CD8-positive, alpha-beta memory T cell (primary cell): ENCODE data around the gene EIF4EBP2. TPM values are rescaled to one million over a fixed set of nuclear protein-coding genes. Genes with fewer than 3 reads are reported as not detected.
A peak's percentile ranks its signal among the peaks of the same experiment; 100 is the strongest.

Experiments used
- CTCF ChIA-PET: fragments of 350-600 bp; sonication (Branson Sonifier 250); formaldehyde crosslinking; loops from one replicate; lab custom pipeline; 2021; ENCODE audit warnings: antibody characterized with exemption; lab: Charles Lee
- POLR2A ChIA-PET: fragments of 350-600 bp; sonication (Branson Sonifier 250); formaldehyde crosslinking; loops from one replicate; lab custom pipeline; 2021; ENCODE audit warnings: antibody characterized with exemption; lab: Charles Lee
- DNase-seq, 5 donors: peaks; one replicate each; pipeline versions ENCODE4 v3.0.0 to v3.0.0-alpha.2; 2020 to 2022; ENCODE audit warnings: mixed read lengths in 1 of 5
- H3K27ac ChIP-seq: one replicate; pipeline ENCODE4 v1.7.0; 2013; ENCODE audit warnings: low read depth, mild to moderate bottlenecking, low read length, moderate library complexity
- H3K27me3 ChIP-seq: 2 replicates; pipeline ENCODE4 v1.7.0; 2013; ENCODE audit warnings: low read length, mild to moderate bottlenecking; ENCODE audit not compliant: insufficient read depth, poor library complexity, severe bottlenecking
- H3K36me3 ChIP-seq: 2 replicates; pipeline ENCODE4 v1.7.0; 2013; ENCODE audit warnings: mild to moderate bottlenecking, low read length, moderate library complexity; ENCODE audit not compliant: insufficient read depth
- H3K4me1 ChIP-seq: 2 replicates; pipeline ENCODE4 v1.7.0; 2013; ENCODE audit warnings: mild to moderate bottlenecking, low read length, moderate library complexity; ENCODE audit not compliant: insufficient read depth
- H3K4me3 ChIP-seq: 2 replicates; pipeline ENCODE4 v1.7.0; 2013; ENCODE audit warnings: mild to moderate bottlenecking, low read length
- H3K9me3 ChIP-seq: 2 replicates; pipeline ENCODE4 v1.7.0; 2013; ENCODE audit warnings: mild to moderate bottlenecking, low read length
- H3K27ac Mint-ChIP-seq, 8 donors: one replicate each; pipeline ENCODE4 v1.8.0; 2020 to 2021; ENCODE audit warnings: mixed read lengths in 8 of 8, mild to moderate bottlenecking in 6 of 8, inconsistent platforms in 3 of 8, moderate library complexity in 3 of 8
- H3K27me3 Mint-ChIP-seq, 2 donors: one replicate each; pipeline ENCODE4 v1.8.0; 2020 to 2021; ENCODE audit warnings: mixed read lengths in 2 of 2, mild to moderate bottlenecking in 1 of 2, moderate library complexity in 1 of 2
- H3K36me3 Mint-ChIP-seq, 3 donors: one replicate each; pipeline ENCODE4 v1.8.0; 2020 to 2021; ENCODE audit warnings: mixed read lengths in 3 of 3, inconsistent platforms in 1 of 3, mild to moderate bottlenecking in 1 of 3
- H3K4me1 Mint-ChIP-seq, 3 donors: one replicate each; pipeline ENCODE4 v1.8.0; 2020 to 2021; ENCODE audit warnings: mixed read lengths in 3 of 3, inconsistent platforms in 1 of 3, mild to moderate bottlenecking in 1 of 3
- H3K4me3 Mint-ChIP-seq, 7 donors: one replicate each; pipeline ENCODE4 v1.8.0; 2020 to 2021; ENCODE audit warnings: mixed read lengths in 7 of 7, mild to moderate bottlenecking in 6 of 7, moderate library complexity in 4 of 7, inconsistent platforms in 2 of 7
- H3K9me3 Mint-ChIP-seq, 5 donors: one replicate each; pipeline ENCODE4 v1.8.0; 2020 to 2022; ENCODE audit warnings: mixed read lengths in 5 of 5, mild to moderate bottlenecking in 3 of 5, moderate library complexity in 2 of 5, inconsistent platforms in 1 of 5
- polyA plus RNA-seq: library from polyadenylated mRNA; unstranded; fragments of 300-500 nt; fragmentation: Illumina TruSeq; gene quantifications from one replicate; pipeline ENCODE4 v1.2.3, GENCODE V29; 2021
- total RNA-seq, 2 experiments: library from RNA; stranded (reverse); gene quantifications; one replicate each; pipeline ENCODE4 v1.2.3, GENCODE V29; 2021

Gene EIF4EBP2
- total and polyA plus RNA-seq, 3 experiments from 2014 or later: 44.4 to 61.9 (median 45.8) TPM

GRCh38 chr10:70437721-70438120, 33.8 kb downstream of the EIF4EBP2 start:
- H3K4me3 Mint-ChIP-seq: no peak overlapping the region
- no peaks in the 10 kb centered on the region for H3K9me3 Mint-ChIP-seq
- H3K4me1 ChIP-seq: peaks cover 31% of the 10 kb centered on the region
- POLR2A ChIA-PET: no interaction called here
- CTCF ChIA-PET: no interaction called here
- no peak overlapping the region for H3K27ac ChIP-seq
- no peak overlapping the region for H3K4me3 ChIP-seq
- H3K9me3 ChIP-seq: no peaks in the 10 kb centered on the region
- H3K27me3 Mint-ChIP-seq: peaks cover 30 to 31% of the 10 kb centered on the region in 2 donors
- H3K36me3 Mint-ChIP-seq: no peaks in the 10 kb centered on the region
- no peak for DNase-seq
- H3K4me1 Mint-ChIP-seq: peaks cover 23 to 39% (median 25%) of the 10 kb centered on the region in 3 donors
- peaks cover 21% of the 10 kb centered on the region for H3K27me3 ChIP-seq
- H3K36me3 ChIP-seq: no peaks in the 10 kb centered on the region
- peak overlapping the region in 1 of 8 donors; percentile 58 for H3K27ac Mint-ChIP-seq

- ChIA-PET POLR2A (no interaction called here), CTCF (interaction anchor here (1.3 kb wide), 1 partner anchor 20 kb away, joined by 4 read pairs; no protein-coding TSS in a partner anchor)
- Histone ChIP-seq H3K4me1 (peaks cover 17% of the 10 kb centered on the region), H3K27me3 (peaks cover 26% of the 10 kb centered on the region), H3K9me3 (no peaks in the 10 kb centered on the region), H3K4me3 (peak overlapping the region; percentile 34), H3K27ac (no peak overlapping the region), H3K36me3 (no peaks in the 10 kb centered on the region)
- Mint-ChIP-seq H3K4me1 (peaks cover 14 to 26% (median 16%) of the 10 kb centered on the region in 3 donors), H3K4me3 (peak overlapping the region in 6 of 7 donors; percentile 68 to 85 (median 73)), H3K27ac (peak overlapping the region in 1 of 8 donors; percentile 65), H3K9me3 (no peaks in the 10 kb centered on the region), H3K27me3 (peaks cover 45% of the 10 kb centered on the region in 2 donors), H3K36me3 (no peaks in the 10 kb centered on the region)
- no peak for DNase-seq
Observed at GRCh38 chr10:70440296-70441160, 36.6 kb downstream of the EIF4EBP2 start.

DNA sequence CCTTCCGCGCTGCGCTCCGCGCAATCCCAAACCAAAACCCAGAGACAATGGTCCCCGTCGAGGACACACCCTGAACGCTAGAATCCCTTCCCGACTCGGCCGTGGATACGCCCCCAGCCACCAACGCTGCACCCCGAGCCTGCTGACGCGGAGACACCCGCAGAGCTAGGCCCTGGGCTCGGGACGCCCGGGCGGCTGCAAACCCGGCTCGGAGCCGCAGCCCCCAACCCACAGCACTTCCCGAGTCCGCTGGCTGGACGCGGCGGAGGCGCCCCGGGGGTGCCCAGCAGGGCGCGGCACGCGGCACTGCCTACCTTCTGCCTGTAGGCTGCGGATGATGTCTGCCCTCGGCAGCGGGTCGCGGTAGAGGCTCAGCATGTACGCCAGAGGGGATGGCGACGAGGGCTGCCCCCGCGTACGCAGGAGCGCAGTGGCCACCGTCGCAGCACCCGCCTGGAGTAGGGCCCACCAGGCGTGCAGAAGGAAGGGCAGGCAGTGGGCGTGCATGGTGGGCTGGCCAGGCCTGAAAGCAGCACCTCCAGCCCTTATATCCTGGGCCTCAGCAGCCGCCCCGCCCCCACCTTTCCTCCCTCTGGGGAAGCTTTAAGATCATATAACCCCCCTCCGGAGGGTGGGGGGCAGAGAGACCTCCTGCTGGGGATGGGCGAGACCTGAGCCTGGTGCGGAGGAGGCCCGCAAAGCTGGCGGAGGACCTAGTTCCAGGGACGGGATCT, 37.4 kb downstream of the EIF4EBP2 start, which contains the start of gene NODAL:
NODAL (minus strand) TSS at position 521 of the 734 bp plus-strand sequence; CDS start at position 507, 14 bp downstream.
- peak within 1 kb of the TSS in 6 of 7 donors; percentile 68 to 85 (median 73) for H3K4me3 Mint-ChIP-seq
- peaks cover 48 to 50% of the 10 kb centered on the region in 2 donors for H3K27me3 Mint-ChIP-seq
- peaks cover 14 to 26% (median 16%) of the 10 kb centered on the region in 3 donors for H3K4me1 Mint-ChIP-seq
- POLR2A ChIA-PET: no interaction called here
- Histone ChIP-seq H3K36me3 (no peaks in the 10 kb centered on the region), H3K4me3 (peak within 1 kb of the TSS; percentile 34), H3K9me3 (no peaks in the 10 kb centered on the region), H3K27ac (no peak within 1 kb of the TSS), H3K27me3 (peaks cover 26% of the 10 kb centered on the region), H3K4me1 (peaks cover 17% of the 10 kb centered on the region)
- peak within 1 kb of the TSS in 1 of 8 donors; percentile 65 for H3K27ac Mint-ChIP-seq
- DNase-seq: peak in 2 of 5 donors; percentile 7 to 14
- H3K36me3 Mint-ChIP-seq: no peaks in the 10 kb centered on the region
- H3K9me3 Mint-ChIP-seq: no peaks in the 10 kb centered on the region
- CTCF ChIA-PET: interaction anchor here (1.3 kb wide), 1 partner anchor 20 kb away, joined by 4 read pairs; no protein-coding TSS in a partner anchor

DNA sequence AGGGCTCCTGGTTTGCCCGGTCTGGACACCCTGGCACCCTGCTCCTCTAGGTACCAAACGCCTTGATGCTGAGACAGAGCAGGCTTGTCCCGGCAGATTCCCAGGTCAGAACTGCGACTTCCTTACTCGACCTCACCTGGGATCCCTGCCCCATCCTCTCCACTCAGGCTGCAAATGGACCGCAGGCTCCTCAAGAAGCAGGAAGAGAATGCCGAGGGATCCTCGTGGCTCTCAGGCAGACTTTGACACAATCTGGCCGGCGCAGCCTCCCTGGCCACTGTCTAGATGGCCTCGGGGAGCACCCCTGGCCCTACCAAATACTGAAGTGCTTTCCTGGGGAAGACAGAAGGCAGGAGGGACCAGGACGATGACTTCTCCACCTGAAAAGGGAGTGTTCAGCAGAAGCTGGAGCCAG, 38.0 kb downstream of the EIF4EBP2 start:
- Histone ChIP-seq H3K36me3 (no peaks in the 10 kb centered on the region), H3K27me3 (peaks cover 26% of the 10 kb centered on the region), H3K4me3 (no peak overlapping the region), H3K27ac (no peak overlapping the region), H3K4me1 (peaks cover 17% of the 10 kb centered on the region), H3K9me3 (no peaks in the 10 kb centered on the region)
- ChIA-PET CTCF (interaction anchor here (1.3 to 1.5 kb wide), 2 partner anchors 19 to 20 kb away, joined by 4 to 5 read pairs; no protein-coding TSS in a partner anchor), POLR2A (no interaction called here)
- no peak for DNase-seq
- no peak overlapping the region for H3K27ac Mint-ChIP-seq
- H3K9me3 Mint-ChIP-seq: no peaks in the 10 kb centered on the region
- H3K27me3 Mint-ChIP-seq: peaks cover 48 to 53% of the 10 kb centered on the region in 2 donors
- H3K4me3 Mint-ChIP-seq: peak overlapping the region in 3 of 7 donors; percentile 30 to 49 (median 32)
- peaks cover 14 to 26% (median 16%) of the 10 kb centered on the region in 3 donors for H3K4me1 Mint-ChIP-seq
- no peaks in the 10 kb centered on the region for H3K36me3 Mint-ChIP-seq

GRCh38 chr10:70442332-70442988, 38.5 kb downstream of the EIF4EBP2 start:
- no peaks in the 10 kb centered on the region for H3K36me3 Mint-ChIP-seq
- ChIA-PET POLR2A (interaction anchor here (0.7 kb wide), 1 partner anchor 9 kb away, joined by 3 read pairs; no protein-coding TSS in a partner anchor), CTCF (interaction anchor here (1.5 kb wide), 1 partner anchor 20 kb away, joined by 5 read pairs; no protein-coding TSS in a partner anchor)
- peaks cover 17% of the 10 kb centered on the region for H3K4me1 ChIP-seq
- H3K27ac Mint-ChIP-seq: no peak overlapping the region
- H3K27me3 Mint-ChIP-seq: peaks cover 48 to 53% of the 10 kb centered on the region in 2 donors
- H3K4me3 ChIP-seq: no peak overlapping the region
- H3K27me3 ChIP-seq: peaks cover 26% of the 10 kb centered on the region
- DNase-seq: no peak
- H3K9me3 Mint-ChIP-seq: no peaks in the 10 kb centered on the region
- peaks cover 14 to 26% (median 16%) of the 10 kb centered on the region in 3 donors for H3K4me1 Mint-ChIP-seq
- H3K4me3 Mint-ChIP-seq: peak overlapping the region in 6 of 7 donors; percentile 0 to 67 (median 24)
- no peak overlapping the region for H3K27ac ChIP-seq
- H3K36me3 ChIP-seq: no peaks in the 10 kb centered on the region
- no peaks in the 10 kb centered on the region for H3K9me3 ChIP-seq

- no peak overlapping the region for H3K27ac Mint-ChIP-seq
- DNase-seq: no peak
- no peak overlapping the region for H3K4me3 Mint-ChIP-seq
- Histone ChIP-seq H3K4me3 (no peak overlapping the region), H3K27me3 (peaks cover 26% of the 10 kb centered on the region), H3K27ac (no peak overlapping the region), H3K4me1 (peaks cover 17% of the 10 kb centered on the region), H3K9me3 (no peaks in the 10 kb centered on the region), H3K36me3 (no peaks in the 10 kb centered on the region)
- H3K27me3 Mint-ChIP-seq: peaks cover 45 to 55% of the 10 kb centered on the region in 2 donors
- no peaks in the 10 kb centered on the region for H3K9me3 Mint-ChIP-seq
- peaks cover 14 to 24% (median 16%) of the 10 kb centered on the region in 3 donors for H3K4me1 Mint-ChIP-seq
- H3K36me3 Mint-ChIP-seq: no peaks in the 10 kb centered on the region
- ChIA-PET CTCF (interaction anchor here (1.2 kb wide), 1 partner anchor 16 kb away, joined by 3 read pairs; no protein-coding TSS in a partner anchor), POLR2A (interaction anchor here (0.6 kb wide), 1 partner anchor 21 kb away, joined by 3 read pairs; no protein-coding TSS in a partner anchor)
Observed at GRCh38 chr10:70444744-70445143, 40.8 kb downstream of the EIF4EBP2 start.
